Suprapubic skin (tissue), 3 donors: ENCODE data around the gene WASF2.

ENCODE experiments used
- CTCF ChIP-seq, 2 donors: fragments of 200-600 bp in 1 of 2; fragments of 450-650 bp in 1 of 2; sonication (generic) in 1 of 2; IDR thresholded peaks; one replicate each; pipeline ENCODE4 v1.5.1; 2016 to 2019; ENCODE audit warnings: antibody characterized with exemption in 2 of 2, mild to moderate bottlenecking in 1 of 2, moderate library complexity in 1 of 2
- POLR2A ChIP-seq, 2 donors: fragments of 450-650 bp; IDR thresholded peaks; one replicate each; pipeline ENCODE4 v1.6.1; 2017; ENCODE audit warnings: antibody characterized with exemption in 2 of 2, mild to moderate bottlenecking in 2 of 2, moderate library complexity in 2 of 2

- TF ChIP-seq POLR2A (IDR thresholded peaks at IDR 0.05) (no peak), CTCF (IDR thresholded peaks at IDR 0.05) (no peak)
Measured at GRCh38 chr1:27427329-27427728, 62.6 kb downstream of the WASF2 start.
